ENCODE measurements around the gene ZNF804A. TPM values are rescaled to one million over a fixed set of nuclear protein-coding genes. Genes with fewer than 3 reads are reported as not detected.

ZNF804A gene
- total and polyA plus RNA-seq, 2 of the 4 experiments (the other 2 are of a cell fraction) = 2.2 to 2.7 TPM

DNA sequence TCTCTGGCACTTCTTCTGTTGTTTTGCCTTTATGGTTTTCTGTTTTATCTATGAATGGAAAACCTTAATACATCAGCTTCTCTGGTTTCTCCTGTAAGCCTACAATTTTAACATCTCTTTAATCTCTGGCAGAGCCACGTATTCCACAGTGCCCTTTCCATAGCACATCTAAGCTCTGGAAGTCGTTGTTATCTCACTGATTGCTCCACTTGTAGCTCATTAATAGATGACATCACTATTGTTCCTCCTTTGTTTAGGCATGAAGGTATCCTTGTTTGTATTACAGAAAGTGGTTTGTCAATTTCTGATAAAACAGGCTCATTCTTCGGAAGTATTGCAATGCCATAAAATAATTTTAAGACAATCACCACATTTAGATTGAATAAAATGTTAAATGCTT is 185.2 kb downstream of the ZNF804A start:
- Histone ChIP-seq H4K20me1 (ENCODE audit: insufficient read depth, low read length) (no peaks in the 10 kb centered on the region), H3K56ac (ENCODE audit: extremely low read depth, insufficient read depth, low read length) (no peak overlapping the region), H2AFZ (replicated peaks; ENCODE audit: low read length, poor library complexity) (no peak overlapping the region), H2AK5ac (ENCODE audit: low read depth, low read length) (no peak overlapping the region), H3K27me3 (ENCODE audit: control insufficient read depth, insufficient read depth, low read length) (no peaks in the 10 kb centered on the region), H2BK5ac (ENCODE audit: low read depth, low read length, poor library complexity, severe bottlenecking) (no peak overlapping the region), H2BK20ac (ENCODE audit: low read depth, low read length) (no peak overlapping the region), H3K4me1 (ENCODE audit: control insufficient read depth, insufficient read depth, low read length) (no peaks in the 10 kb centered on the region), H3K9me3 (ENCODE audit: control insufficient read depth, insufficient read depth, low read length) (no peaks in the 10 kb centered on the region), H3K36me3 (ENCODE audit: control insufficient read depth, insufficient read depth, low read length) (no peaks in the 10 kb centered on the region), H4K5ac (ENCODE audit: low read depth, low read length) (no peak overlapping the region), H3K27ac (ENCODE audit: insufficient read depth, low read length) (no peak overlapping the region), H3K9me1 (ENCODE audit: insufficient read depth, low read length) (no peaks in the 10 kb centered on the region), H3K79me1 (ENCODE audit: low read depth in 1 of 2, low read length in 2 of 2) (no peaks in the 10 kb centered on the region; a peak in 1 of 4 replicates), H2AK9ac (replicated peaks; ENCODE audit: low read depth, low read length, poor library complexity) (no peak overlapping the region), H3K4me2 (ENCODE audit: low read depth, low read length) (no peak overlapping the region), H3K23ac (ENCODE audit: low read depth, low read length) (no peak overlapping the region), H3K14ac (replicated peaks; ENCODE audit: low read depth, low read length) (no peak overlapping the region), H3K18ac (ENCODE audit: low read depth, low read length) (no peak overlapping the region), H4K8ac (ENCODE audit: low read depth in 2 of 2, low read length in 2 of 2) (no peak overlapping the region), H4K91ac (ENCODE audit: insufficient read depth, low read depth, low read length) (no peak overlapping the region), H3K4me3 (ENCODE audit: insufficient read depth, low read depth, low read length) (no peak overlapping the region), H3K9ac (ENCODE audit: low read depth, low read length) (no peak overlapping the region), H2BK120ac (ENCODE audit: low read depth, low read length) (no peak overlapping the region), H2BK15ac (ENCODE audit: low read depth, low read length) (no peak overlapping the region), H3K4ac (ENCODE audit: low read depth, low read length) (no peak overlapping the region)
- ATAC-seq (ENCODE audit: low read depth) = no peak
- dilution Hi-C loops (cut with HindIII; ENCODE audit: low sequenced_read_pairs, unreplicated experiment) (no loop called here), intact Hi-C loops (cut with micrococcal nuclease) (no loop called here), in situ Hi-C loops (cut with MboI; ENCODE audit: low sequenced_read_pairs) (no loop called here)
- no CpG with 5 or more reads among the region's 3 CpGs for WGBS, 2 experiments (ENCODE audit: extremely low coverage in 2 of 2, insufficient read length in 1 of 2)
- ChIA-PET POLR2A (ENCODE audit: unreplicated experiment) (no interaction called here), CTCF (no interaction called here)
- no TSS peak for BruUV-seq (replicated peaks)
- no peak for DNase-seq
- TF ChIP-seq, protein P1, sequence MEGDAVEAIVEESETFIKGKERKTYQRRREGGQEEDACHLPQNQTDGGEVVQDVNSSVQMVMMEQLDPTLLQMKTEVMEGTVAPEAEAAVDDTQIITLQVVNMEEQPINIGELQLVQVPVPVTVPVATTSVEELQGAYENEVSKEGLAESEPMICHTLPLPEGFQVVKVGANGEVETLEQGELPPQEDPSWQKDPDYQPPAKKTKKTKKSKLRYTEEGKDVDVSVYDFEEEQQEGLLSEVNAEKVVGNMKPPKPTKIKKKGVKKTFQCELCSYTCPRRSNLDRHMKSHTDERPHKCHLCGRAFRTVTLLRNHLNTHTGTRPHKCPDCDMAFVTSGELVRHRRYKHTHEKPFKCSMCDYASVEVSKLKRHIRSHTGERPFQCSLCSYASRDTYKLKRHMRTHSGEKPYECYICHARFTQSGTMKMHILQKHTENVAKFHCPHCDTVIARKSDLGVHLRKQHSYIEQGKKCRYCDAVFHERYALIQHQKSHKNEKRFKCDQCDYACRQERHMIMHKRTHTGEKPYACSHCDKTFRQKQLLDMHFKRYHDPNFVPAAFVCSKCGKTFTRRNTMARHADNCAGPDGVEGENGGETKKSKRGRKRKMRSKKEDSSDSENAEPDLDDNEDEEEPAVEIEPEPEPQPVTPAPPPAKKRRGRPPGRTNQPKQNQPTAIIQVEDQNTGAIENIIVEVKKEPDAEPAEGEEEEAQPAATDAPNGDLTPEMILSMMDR (conservative IDR thresholded peaks at IDR 0.05; ENCODE audit: low read depth, low read length) = no peak
- TF ChIP-seq RFX5 (IDR thresholded peaks at IDR 0.05; ENCODE audit: low read depth, low read length) (no peak), CEBPB (IDR thresholded peaks at IDR 0.05; ENCODE audit: low read depth, low read length) (no peak), POLR2A (IDR thresholded peaks at IDR 0.05; ENCODE audit: low read depth, low read length) (no peak), NFE2L2 (IDR thresholded peaks at IDR 0.05; ENCODE audit: low read depth, low read length) (no peak), BHLHE40 (IDR thresholded peaks at IDR 0.05; ENCODE audit: low read depth, low read length) (no peak), CHD1 (IDR thresholded peaks at IDR 0.05; ENCODE audit: low read depth, low read length) (no peak), MAFK (IDR thresholded peaks at IDR 0.05; ENCODE audit: low read depth, low read length) (no peak), RAD21 (IDR thresholded peaks at IDR 0.05; ENCODE audit: low read length) (no peak), MAZ (IDR thresholded peaks at IDR 0.05; ENCODE audit: borderline replicate concordance, low read depth, low read length) (no peak), RCOR1 (IDR thresholded peaks at IDR 0.05; ENCODE audit: insufficient replicate concordance, low read length) (no peak)
